Activated naive CD8-positive, alpha-beta T cell treated with anti-CD3 and anti-CD28 coated beads, Interleukin-2, amount 50 U/mL, for 16 hours (primary cell): ENCODE measurements around the gene QSOX2.
"Not testable (repeated sequence)": the region's sequence is repeated elsewhere in the genome, so short reads cannot be mapped to it uniquely, and the experiment has no call there.

Experiments
- DNase-seq: peaks from one replicate; pipeline ENCODE4 v3.0.0-alpha.2; 2020; ENCODE audit warnings: low read depth, low spot score

QSOX2 gene

DNA sequence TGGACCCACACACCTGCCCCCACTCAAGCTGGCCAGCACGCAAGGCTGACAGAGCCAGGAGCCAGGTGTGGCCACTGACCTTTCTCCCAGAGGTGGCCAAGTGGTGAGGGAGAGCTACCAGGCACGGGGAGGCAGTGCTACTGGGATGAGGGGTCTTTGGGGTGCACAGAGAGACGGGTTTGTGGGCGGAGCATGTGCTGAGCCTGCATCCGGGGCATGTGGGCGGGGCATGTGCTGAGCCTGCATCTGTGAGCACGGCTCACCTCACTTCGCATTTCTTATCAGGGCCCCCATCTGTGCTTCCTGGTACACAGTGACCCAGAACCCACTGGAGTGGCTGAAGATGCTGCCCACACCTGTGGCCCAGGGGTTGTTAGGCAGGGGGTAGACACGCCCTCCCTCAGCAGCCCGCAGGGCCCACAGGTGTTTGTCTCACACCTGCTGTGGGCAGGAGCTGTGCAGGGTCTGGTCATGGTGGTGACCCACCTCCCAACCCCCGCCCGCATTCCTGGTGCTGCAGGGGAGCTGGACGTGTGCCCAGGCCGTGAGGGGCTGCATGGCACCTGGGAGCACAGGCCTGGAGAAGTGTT, 36.8 kb upstream of the QSOX2 start:
- no peak for DNase-seq

DNA sequence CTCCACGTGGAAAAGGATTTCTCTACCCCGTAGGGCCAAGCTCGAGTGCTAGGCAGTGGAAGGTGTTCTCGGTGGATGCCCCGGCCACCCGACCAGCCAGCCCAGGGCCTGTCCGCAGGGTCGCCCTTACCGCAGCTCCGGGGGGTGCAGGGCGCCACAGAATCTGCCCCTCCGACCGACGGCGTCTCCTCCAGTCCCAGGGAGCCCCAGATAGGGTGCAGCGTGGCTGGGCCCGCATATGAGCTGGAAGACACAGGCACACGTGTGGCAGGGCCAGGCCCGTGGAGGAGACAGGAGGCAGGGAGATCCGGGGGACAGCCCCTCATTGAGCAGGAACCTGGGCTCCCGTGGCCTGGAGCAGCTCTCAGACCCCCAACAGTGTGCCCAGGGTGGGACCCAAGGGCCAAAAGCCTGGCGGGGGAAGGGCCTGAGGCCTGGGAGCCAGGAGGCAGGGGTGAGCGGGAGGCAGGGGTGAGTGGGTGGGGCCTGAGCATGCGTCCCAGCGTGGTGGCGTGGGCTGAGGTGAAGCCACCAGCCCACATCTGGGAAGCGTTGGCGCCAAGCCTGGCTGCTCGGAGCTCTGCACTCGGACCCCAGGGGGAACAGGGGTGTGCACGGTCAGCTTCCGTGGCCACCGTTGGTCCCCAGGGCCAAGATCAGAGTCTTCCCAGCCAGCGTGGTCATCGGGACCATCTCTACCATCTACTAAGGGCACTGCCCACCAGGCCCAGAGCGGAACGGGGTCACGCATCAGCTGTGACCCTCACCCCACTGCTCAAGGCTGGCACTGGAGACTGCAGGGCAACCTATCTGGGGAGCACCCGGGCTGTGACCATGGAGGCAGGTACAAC, 36.0 kb upstream of the QSOX2 start:
- DNase-seq = no peak

DNA sequence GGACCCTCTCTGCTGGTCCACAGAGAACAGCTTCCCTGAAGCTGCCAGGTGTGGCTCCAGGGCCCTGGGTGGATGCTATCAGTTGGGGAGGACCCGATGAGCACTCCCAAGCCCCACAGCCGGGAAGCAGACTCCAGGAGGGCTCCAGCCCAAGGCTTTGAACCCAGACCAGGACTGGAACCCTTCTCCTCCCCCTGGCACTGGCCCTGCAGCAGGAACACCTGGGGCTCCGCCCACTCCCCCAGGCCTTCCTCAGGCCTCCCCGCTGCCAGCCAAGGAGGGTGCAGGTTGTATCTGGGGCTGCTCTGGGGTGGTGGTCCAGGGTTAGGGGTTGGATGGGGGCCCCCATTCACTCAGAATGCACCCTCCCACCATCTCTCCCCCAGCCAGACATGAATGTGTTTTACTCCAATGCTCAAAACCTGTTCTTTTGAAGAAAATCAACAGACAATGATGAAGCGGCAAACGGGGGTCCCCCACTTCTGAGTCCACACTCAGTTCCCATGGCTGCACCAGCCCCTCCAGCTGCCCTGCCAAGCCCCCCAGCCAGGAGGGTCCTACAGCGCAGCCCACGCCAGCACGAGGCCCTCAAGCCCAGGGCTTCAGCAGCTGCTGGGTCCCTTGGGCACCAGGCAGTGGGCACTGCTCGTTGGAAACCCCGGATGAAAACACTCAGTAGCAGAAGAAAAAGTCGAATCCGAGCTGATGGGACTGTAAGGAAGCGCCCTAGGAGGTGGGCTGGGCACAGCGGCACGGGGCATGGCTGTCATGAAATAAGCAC, 35.1 kb upstream of the QSOX2 start:
- DNase-seq = no peak

DNA sequence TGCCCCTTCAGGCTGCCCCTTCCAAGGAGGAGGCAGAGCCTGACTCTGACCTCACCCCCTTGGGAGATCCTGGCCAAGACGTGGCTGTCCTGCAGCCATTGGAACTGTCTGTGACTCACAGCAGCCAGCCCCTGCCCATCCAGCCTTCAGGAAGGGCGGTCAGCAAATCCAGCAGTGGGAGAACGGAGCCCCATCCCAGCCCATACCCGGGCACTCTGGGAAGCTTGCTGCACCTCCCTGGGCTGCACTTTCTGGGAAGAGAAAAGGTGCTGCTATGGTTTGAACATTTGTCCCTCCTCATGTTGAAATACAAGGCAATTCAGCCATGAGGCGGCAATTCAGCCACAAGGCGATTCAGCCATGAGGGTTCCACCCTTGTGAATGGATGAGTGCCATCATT, 33.9 kb upstream of the QSOX2 start:
- DNase-seq = no peak

DNA sequence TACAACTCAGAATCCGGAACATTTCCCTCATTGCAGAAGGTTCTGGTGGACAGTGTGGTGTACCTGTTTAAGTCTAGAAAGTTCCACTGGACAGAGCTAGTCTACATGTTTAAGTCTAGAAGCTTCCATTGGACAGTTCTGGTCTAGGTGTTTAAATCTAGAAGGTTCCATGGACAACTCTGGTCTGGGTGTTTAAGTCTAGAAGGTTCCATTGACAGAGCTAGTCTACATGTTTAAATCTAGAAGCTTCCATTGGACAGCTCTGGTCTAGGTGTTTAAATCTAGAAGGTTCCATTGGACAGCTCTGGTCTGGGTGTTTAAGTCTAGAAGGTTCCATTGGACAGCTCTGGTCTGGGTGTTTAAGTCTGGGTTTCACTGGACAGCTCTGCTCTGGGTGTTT, 33.3 kb upstream of the QSOX2 start:
- DNase-seq = no peak

GRCh38 chr9:136278221-136278620, 32.6 kb upstream of the QSOX2 start:
- DNase-seq = no peak

- no peak for DNase-seq
Measured at GRCh38 chr9:136277746-136278145, 32.1 kb upstream of the QSOX2 start.

DNA sequence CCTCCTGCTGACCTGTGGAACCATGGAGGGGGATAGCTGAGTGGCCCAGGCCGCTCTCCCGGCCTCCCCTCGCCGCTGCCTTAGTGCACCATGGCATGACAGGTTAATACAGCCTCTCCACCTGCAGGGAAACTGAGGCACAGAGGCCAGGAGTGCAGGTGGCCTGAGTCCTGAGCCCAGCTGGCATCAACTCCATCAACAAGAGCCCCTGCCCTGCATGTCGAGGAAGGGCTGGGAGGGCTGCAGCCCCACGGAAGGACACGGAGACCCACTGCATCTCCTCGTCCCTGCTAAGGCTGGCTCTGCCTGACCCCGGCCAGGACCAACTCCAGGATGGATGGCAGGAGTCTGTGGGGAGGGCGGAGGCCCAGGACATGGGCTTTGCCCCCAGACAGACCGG, 31.1 kb upstream of the QSOX2 start:
- DNase-seq = no peak

GRCh38 chr9:136275655-136276429, 30.2 kb upstream of the QSOX2 start:
- DNase-seq = no peak

GRCh38 chr9:136274786-136275654, 29.4 kb upstream of the QSOX2 start:
- DNase-seq = no peak

DNA sequence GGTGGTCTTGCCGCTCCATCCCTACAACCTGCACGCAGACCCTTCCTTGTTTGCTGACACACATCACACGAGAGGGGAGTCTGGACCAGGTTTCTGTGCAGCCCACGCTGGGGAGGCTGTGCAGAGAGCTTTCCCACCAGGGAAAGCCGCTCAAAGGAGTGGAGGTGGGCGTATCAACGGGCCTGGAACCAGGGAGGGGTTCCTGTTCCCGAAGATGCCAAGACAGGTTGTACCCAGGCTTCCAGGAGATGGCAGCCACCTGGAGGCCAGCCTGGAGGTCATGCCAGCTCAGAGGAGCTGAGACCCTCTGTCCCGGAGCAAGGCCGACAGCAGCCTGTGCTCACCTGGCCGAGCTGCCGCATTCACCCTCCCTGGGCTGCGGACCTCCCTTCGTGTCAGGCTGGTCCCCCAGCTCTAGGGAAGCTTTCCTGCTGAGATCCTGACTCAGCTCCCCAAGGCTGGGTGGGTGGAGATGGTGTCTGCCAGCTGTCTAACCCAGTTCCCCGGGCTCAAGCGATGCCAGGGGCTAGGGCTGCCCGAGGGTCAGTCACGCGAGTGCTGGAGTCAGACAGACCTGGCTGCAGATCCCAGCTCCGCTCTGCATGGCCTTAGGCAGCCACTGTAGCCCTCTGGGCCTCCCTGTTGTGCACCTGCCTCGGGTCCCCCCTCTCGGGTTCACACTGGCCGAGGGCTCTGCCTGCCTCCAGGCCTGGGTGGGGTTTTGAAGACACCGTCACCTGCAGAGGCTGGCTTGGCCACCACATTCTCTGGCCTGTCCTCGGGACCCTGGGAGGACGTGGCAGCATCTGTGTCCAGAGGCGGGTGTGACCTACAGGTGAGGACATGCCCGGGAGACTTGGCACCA, 28.5 kb upstream of the QSOX2 start:
- DNase-seq = no peak

DNA sequence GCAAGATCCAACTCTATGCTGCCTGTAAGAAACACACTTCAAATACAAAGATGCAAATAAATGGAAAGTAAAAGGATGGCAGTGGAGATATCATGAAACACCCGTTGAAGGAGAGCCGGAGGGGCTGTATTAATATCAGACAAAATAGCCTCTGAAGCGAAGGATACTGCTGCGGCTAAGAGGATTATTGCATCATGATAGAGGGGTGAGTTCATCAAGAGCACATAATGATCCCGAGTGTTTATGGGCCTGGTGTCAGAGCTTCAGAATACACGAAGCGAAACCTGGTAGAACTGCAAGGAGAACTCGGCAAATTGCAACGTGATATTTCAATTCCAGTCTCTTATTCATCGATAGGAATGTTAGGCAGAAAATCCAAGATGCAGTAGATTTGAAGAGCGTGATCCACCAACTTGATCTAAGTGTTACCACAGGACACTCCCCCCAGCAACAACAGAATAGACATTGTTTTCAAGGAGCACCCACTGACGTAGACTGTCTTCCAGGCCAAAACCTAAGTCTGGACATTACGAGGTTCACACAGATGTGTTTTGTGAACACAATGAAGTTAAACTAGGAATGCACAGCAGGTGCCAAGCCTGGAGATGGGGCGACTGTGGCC, 27.7 kb upstream of the QSOX2 start:
- no peak for DNase-seq

DNA sequence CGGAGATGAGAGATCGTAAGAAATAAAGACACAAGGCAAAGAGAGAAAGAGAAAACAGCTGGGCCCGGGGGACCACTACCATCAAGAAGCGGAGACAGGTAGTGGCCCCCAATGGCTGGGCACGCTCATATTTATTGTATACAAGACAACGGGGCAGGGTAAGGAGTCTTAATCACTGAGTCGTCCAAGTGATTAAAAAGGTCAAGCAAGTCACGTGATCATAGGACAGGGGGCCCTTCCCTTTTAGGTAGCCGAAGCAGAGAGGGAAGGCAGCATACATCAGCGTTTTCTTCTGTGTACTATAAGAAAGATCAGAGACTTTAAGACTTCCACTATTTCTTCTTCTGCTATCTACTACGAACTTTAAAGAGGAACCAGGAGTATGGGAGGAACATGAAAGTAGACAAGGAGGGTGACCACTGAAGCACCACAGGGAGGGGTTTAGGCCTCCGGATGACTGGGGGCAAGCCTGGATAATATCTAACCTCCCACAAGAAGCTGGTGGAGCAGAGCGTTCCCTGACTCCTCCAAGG, 24.6 kb upstream of the QSOX2 start:
- no peak for DNase-seq

GRCh38 chr9:136268735-136269134, 23.1 kb upstream of the QSOX2 start:
- no peak for DNase-seq

DNA sequence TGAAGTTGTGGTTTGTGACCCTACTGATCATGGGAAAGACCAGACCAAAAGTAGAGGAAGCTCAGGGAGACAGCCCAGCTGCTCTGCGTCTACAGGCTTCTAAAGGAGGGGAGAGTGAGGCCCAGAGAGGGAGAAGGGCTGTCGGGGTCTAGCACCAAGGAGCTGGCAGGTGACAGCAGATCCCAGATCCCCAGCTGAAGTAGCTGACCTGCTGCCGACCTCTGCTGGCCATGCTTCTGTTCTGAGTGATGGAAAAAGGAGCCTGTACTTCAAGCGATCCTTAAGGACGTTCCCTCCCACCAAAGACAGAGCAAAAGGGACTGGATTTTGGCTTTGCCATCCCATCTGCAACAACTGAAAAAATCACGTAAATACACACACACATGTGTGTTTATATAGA, 22.7 kb upstream of the QSOX2 start:
- DNase-seq = no peak

- peak; percentile 52 for DNase-seq
Measured at GRCh38 chr9:136267261-136268111, 21.9 kb upstream of the QSOX2 start.

DNA sequence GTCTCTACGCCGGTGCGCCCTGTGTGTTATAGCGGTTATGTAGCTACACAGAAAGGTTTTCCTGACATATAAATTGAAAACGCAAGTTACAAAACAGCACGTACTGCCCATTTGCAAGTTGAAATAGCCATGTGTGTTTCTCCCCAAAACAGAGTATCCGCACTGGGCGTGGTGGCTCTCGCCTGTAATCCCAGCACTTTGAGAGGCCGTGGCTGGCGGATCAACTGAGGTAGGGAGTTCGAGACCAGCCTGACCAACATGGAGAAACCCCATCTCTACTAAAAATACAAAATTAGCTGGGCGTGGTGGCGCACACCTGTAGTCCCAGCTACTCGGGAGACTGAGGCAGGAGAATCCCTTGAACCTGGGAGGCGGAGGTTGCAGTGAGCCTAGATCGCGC, 21.0 kb upstream of the QSOX2 start:
- DNase-seq = not testable (repeated sequence)
